Keratinocyte (primary cell): ENCODE data around the gene ERMARD. TPM values are rescaled to one million over a fixed set of nuclear protein-coding genes. Genes with fewer than 3 reads are reported as not detected.

Experiments
- DNase-seq: peaks from one replicate; pipeline ENCODE4 v3.0.0-alpha.2; 2011; ENCODE audit warnings: low read depth, missing footprints, low spot score
- FAIRE-seq: peaks from 2 replicates; lab custom pipeline; 2011; peaks lifted over from hg19 to GRCh38; lab: Jason Lieb, UNC
- H2AFZ ChIP-seq: 2 replicates; pipeline ENCODE4 v1.6.0; 2012; ENCODE audit warnings: low read length, control low read depth, inconsistent platforms; ENCODE audit not compliant: control insufficient read depth
- H3K27ac ChIP-seq: 2 replicates; pipeline ENCODE4 v1.5.1; 2011; ENCODE audit warnings: low read length; ENCODE audit not compliant: control insufficient read depth, insufficient read depth
- H3K27me3 ChIP-seq: 3 replicates; pipeline ENCODE4 v1.6.0; 2011; ENCODE audit warnings: low read length; ENCODE audit not compliant: control insufficient read depth, insufficient read depth; ENCODE audit errors: extremely low read depth
- H3K36me3 ChIP-seq, 2 experiments: 2 replicates in 1 of 2; 3 replicates in 1 of 2; pipeline ENCODE4 v1.5.1; 2011; ENCODE audit warnings: low read length in 2 of 2, mild to moderate bottlenecking in 1 of 2; ENCODE audit not compliant: control insufficient read depth in 2 of 2, insufficient read depth in 2 of 2; ENCODE audit errors: extremely low read depth in 1 of 2
- H3K4me1 ChIP-seq: 3 replicates; pipeline ENCODE4 v1.5.1; 2011; ENCODE audit warnings: low read length; ENCODE audit not compliant: control insufficient read depth, insufficient read depth; ENCODE audit errors: extremely low read depth
- H3K4me2 ChIP-seq: 3 replicates; pipeline ENCODE4 v1.6.0; 2011; ENCODE audit warnings: low read depth, low read length; ENCODE audit not compliant: control insufficient read depth, insufficient read depth; ENCODE audit errors: extremely low read depth
- H3K4me3 ChIP-seq, 3 experiments: fragments of 200-600 bp in 1 of 3; sonication (generic) in 1 of 3; 2 replicates in 2 of 3; 3 replicates in 1 of 3; pipeline ENCODE4 v1.5.1; 2011 to 2016; ENCODE audit warnings: low read length in 3 of 3, mild to moderate bottlenecking in 3 of 3, control low read depth in 2 of 3, inconsistent platforms in 1 of 3, low read depth in 1 of 3, mixed read lengths in 1 of 3, mixed run types in 1 of 3, moderate library complexity in 1 of 3; ENCODE audit not compliant: control insufficient read depth in 2 of 3, insufficient read depth in 2 of 3; ENCODE audit errors: extremely low read depth in 1 of 3
- H3K79me2 ChIP-seq: 2 replicates; pipeline ENCODE4 v1.6.0; 2012; ENCODE audit warnings: low read length; ENCODE audit not compliant: control insufficient read depth, insufficient read depth
- H3K9ac ChIP-seq: 3 replicates; pipeline ENCODE4 v1.6.0; 2011; ENCODE audit warnings: low read length; ENCODE audit not compliant: control insufficient read depth, insufficient read depth; ENCODE audit errors: extremely low read depth
- H3K9me1 ChIP-seq: 3 replicates; pipeline ENCODE4 v1.6.0; 2011; ENCODE audit warnings: low read length; ENCODE audit not compliant: control insufficient read depth, insufficient read depth; ENCODE audit errors: extremely low read depth
- H3K9me3 ChIP-seq: 2 replicates; pipeline ENCODE4 v1.5.1; 2012; ENCODE audit warnings: low read depth, low read length; ENCODE audit not compliant: control insufficient read depth
- H4K20me1 ChIP-seq: 3 replicates; pipeline ENCODE4 v1.6.0; 2011; ENCODE audit warnings: low read length; ENCODE audit not compliant: control insufficient read depth, insufficient read depth; ENCODE audit errors: extremely low read depth
- CTCF ChIP-seq, 3 experiments: IDR thresholded peaks in 1 of 3; conservative IDR thresholded peaks in 1 of 3; optimal IDR thresholded peaks in 1 of 3; 2 replicates in 2 of 3; 3 replicates in 1 of 3; pipeline versions ENCODE3 to v1.5.1; 2011; ENCODE audit warnings: low read length in 3 of 3, mild to moderate bottlenecking in 3 of 3, moderate library complexity in 2 of 3, control low read depth in 1 of 3, inconsistent platforms in 1 of 3; ENCODE audit not compliant: insufficient read depth in 2 of 3; ENCODE audit errors: extremely low read depth in 1 of 3
- EZH2 ChIP-seq: IDR thresholded peaks from one replicate; pipeline ENCODE4 v1.6.1; 2012; ENCODE audit warnings: inconsistent platforms, mild to moderate bottlenecking, low read length, moderate library complexity
- dilution Hi-C: fragments of 300-500 bp; cut with MboI; formaldehyde crosslinking; loops from one replicate; pipeline ENCODE4 v1.7.0; 2020; ENCODE audit warnings: low sequenced_read_pairs; ENCODE audit not compliant: extremely low pct_ligation_motif_present
- polyA plus RNA-seq, 5 experiments: library from polyadenylated mRNA; depleted of rRNA in 3 of 5; stranded (reverse) in 3 of 5; stranded (forward) in 1 of 5; unstranded in 1 of 5; fragments of >200 nt; gene quantifications; 1 replicate in 1 of 5; 2 replicates in 3 of 5; 3 replicates in 1 of 5; pipeline versions ENCODE4 v1.2.1 to v1.2.3, GENCODE V29; 2011 to 2012; ENCODE audit warnings: missing spikeins in 2 of 5, low read depth in 1 of 5, low replicate concordance in 1 of 5

Gene ERMARD
- polyA plus RNA-seq, 1 donor (not counting 4 experiments of a cell fraction or from before 2014, with no cell fraction given), result 37.9 TPM

- H3K27me3 ChIP-seq, result peaks cover 4% of the 10 kb centered on the region
- no peak overlapping the region for H2AFZ ChIP-seq
- H4K20me1 ChIP-seq, result no peaks in the 10 kb centered on the region
- no peak overlapping the region for H3K4me3 ChIP-seq
- dilution Hi-C loops, result no loop called here
- FAIRE-seq, result no peak
- H3K9ac ChIP-seq, result no peak overlapping the region
- H3K4me2 ChIP-seq, result no peak overlapping the region
- H3K27ac ChIP-seq, result no peak overlapping the region
- H3K36me3 ChIP-seq, result no peaks in the 10 kb centered on the region
- no peaks in the 10 kb centered on the region for H3K9me1 ChIP-seq
- no peaks in the 10 kb centered on the region for H3K79me2 ChIP-seq
- no peak for DNase-seq
- no peaks in the 10 kb centered on the region for H3K9me3 ChIP-seq
- H3K4me1 ChIP-seq, result peaks cover 13% of the 10 kb centered on the region
- TF ChIP-seq EZH2, result no peak
- no peak for TF ChIP-seq CTCF (optimal IDR thresholded peaks at IDR 0.05 in 1 of 3, IDR thresholded peaks at IDR 0.05 in 1 of 3, conservative IDR thresholded peaks at IDR 0.05 in 1 of 3; ENCODE audit: extremely low read depth in 1 of 3, insufficient read depth in 2 of 3, low read length in 3 of 3)
Observed at GRCh38 chr6:169793408-169793807, 42.0 kb downstream of the ERMARD start.

- Histone ChIP-seq H3K4me1 (peaks cover 13% of the 10 kb centered on the region), H4K20me1 (no peaks in the 10 kb centered on the region), H3K27me3 (peaks cover 4% of the 10 kb centered on the region), H3K27ac (no peak overlapping the region), H2AFZ (no peak overlapping the region), H3K79me2 (no peaks in the 10 kb centered on the region), H3K9ac (no peak overlapping the region), H3K9me3 (no peaks in the 10 kb centered on the region), H3K4me3 (no peak overlapping the region), H3K4me2 (no peak overlapping the region), H3K36me3 (no peaks in the 10 kb centered on the region), H3K9me1 (no peaks in the 10 kb centered on the region)
- DNase-seq (no peak), FAIRE-seq (no peak)
- dilution Hi-C loops, result no loop called here
- no peak for TF ChIP-seq EZH2
- no peak for TF ChIP-seq CTCF (optimal IDR thresholded peaks at IDR 0.05 in 1 of 3, IDR thresholded peaks at IDR 0.05 in 1 of 3, conservative IDR thresholded peaks at IDR 0.05 in 1 of 3; ENCODE audit: extremely low read depth in 1 of 3, insufficient read depth in 2 of 3, low read length in 3 of 3)
Observed at GRCh38 chr6:169794317-169795055, 43.1 kb downstream of the ERMARD start.
